GM12865 (cell line): ENCODE data around the gene PTH1R.

Source experiments
- DNase-seq: peaks from one replicate; pipeline ENCODE4 v3.0.0; 2010; ENCODE audit warnings: low read depth
- H3K4me3 ChIP-seq: 2 replicates; pipeline ENCODE4 v1.5.1; 2011; ENCODE audit warnings: mild to moderate bottlenecking, low read depth, low read length, control low read depth
- TF ChIP-seq, protein P1 (sequence below): IDR thresholded peaks from 2 replicates; pipeline ENCODE4 v1.5.1; 2011; ENCODE audit warnings: low read length, control low read depth, low read depth, inconsistent platforms; ENCODE audit not compliant: insufficient read depth; ENCODE audit errors: missing control alignments

The PTH1R gene

DNA sequence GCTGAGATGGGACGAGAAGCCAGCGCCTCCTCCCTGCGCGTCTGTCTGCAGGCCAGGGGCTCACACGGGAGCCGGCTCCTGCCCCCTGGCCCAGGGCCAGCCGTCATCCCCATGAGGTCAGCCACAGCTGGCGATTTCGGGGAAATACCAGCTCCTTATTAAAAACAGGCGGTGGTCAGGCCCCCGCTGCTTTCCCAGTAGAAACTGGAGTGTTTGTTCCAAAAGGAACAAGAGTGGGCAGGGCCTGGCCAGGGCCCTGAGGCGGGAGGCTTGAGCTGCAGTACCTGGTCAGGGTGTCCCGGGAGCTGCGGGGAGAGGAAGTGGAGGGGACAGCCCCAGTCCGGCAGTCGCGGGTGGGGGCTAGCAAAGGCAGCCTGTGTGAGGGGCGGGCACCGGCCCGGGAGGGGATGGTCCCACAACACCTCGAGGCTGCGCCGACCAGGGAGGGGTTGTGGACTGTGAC lies 32.1 kb upstream of the PTH1R start:
- H3K4me3 ChIP-seq = peak overlapping the region; percentile 60
- TF ChIP-seq, protein P1, sequence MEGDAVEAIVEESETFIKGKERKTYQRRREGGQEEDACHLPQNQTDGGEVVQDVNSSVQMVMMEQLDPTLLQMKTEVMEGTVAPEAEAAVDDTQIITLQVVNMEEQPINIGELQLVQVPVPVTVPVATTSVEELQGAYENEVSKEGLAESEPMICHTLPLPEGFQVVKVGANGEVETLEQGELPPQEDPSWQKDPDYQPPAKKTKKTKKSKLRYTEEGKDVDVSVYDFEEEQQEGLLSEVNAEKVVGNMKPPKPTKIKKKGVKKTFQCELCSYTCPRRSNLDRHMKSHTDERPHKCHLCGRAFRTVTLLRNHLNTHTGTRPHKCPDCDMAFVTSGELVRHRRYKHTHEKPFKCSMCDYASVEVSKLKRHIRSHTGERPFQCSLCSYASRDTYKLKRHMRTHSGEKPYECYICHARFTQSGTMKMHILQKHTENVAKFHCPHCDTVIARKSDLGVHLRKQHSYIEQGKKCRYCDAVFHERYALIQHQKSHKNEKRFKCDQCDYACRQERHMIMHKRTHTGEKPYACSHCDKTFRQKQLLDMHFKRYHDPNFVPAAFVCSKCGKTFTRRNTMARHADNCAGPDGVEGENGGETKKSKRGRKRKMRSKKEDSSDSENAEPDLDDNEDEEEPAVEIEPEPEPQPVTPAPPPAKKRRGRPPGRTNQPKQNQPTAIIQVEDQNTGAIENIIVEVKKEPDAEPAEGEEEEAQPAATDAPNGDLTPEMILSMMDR = no peak
- no peak for DNase-seq

DNA sequence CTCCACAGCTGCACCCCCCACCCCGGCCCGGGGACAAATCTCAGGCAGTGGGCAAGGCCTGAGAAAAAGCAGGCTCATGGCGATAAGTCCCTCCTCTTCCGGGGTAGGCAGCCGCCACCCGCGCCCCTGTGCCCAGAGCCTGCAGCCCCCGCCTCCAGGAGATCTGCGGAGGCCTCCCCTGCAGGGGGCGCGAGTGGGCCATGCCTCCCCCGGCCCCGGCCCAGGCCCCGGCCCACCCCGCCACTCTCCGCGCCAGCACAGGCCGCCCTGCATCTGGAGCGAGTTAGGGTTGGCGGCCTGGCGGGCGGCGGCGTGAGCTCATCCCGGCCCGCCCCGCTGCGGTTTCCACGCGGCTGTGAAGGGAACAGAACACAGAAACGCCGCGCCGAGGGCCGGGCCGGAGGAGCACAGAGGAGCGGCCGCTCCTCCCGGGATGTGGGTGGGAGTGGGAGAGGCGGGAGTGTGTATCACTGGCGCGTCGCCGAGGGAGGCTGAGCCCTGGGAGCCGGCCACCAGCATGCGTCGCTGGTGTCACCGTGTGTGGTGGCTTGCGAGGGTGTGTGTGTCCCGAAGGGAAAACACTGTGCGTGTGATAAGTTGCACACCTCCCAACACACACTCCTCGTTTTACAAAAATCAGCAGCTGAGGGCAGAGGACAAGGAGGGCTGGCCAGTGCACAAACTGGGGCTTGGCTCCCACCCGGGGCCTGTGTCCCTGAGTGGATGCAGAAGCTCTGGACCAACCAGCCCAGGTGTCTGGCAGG lies 31.5 kb upstream of the PTH1R start:
- TF ChIP-seq, protein P1 = peak; percentile 62
- peak; percentile 88 for DNase-seq
- H3K4me3 ChIP-seq = peak overlapping the region; percentile 60

DNA sequence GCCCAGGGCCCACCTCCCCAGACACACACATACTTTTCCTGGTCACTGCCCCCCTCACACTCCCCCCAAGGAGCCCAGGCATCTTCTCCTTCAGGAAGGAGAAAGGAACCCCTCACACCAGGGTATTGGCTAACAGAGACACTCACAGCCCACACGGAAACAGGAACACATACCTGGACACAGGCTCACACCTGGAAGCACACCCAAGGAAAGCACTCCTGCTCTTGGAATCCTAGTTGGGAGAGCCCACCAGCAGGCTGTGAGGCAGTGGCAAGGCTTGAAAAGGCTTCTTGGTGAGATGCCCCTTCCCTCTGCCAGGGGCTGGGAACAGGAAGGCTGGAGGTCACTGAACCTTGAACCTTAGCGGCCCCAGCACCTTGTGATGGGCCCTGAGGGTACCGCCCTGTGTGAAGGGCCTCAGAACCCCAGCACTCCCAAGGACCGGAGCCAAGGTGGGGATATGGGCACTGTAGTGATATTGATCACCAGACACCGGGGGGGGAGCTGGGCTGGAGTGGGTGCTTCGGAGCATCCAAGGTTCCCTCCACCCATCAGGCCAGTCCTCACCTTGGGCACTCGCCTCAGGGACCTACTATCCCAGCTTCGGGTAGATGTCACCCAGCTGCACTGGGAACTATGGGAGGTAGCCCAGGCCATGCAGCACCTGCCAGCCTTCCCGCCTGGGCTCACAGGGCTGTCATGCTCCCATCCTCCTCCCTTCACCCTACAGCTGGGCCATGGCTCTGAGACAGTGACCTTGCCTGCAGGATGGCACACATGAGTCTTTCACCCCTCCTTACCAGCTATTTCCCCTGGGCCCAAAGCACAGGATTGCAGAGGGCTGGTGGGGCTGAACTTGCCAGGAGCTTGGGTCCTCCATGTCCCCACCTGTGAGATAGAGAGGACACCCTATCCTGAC lies 30.6 kb upstream of the PTH1R start:
- H3K4me3 ChIP-seq = peak overlapping the region; percentile 60
- TF ChIP-seq, protein P1 = no peak
- no peak for DNase-seq

DNA sequence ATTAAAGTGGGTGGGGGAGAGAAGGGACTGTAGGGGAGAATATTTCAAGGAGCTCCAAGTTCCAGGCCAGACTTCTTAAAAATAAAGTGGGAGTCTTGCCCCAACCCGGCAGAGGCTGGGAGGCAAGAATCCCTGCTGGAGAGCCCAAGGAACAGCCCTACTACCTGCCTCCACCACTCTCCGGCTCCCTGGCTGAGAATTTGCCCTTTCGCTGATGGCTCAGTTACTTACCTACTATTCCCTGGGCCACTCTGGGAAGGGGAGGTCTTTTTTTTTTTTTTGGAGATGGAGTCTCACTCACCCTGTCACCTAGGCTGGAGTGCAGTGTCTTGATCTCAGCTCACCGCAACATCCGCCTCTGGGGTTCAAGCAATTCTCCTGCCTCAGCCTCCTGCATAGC lies 29.8 kb upstream of the PTH1R start:
- no peak for DNase-seq
- no peak overlapping the region for H3K4me3 ChIP-seq
- TF ChIP-seq, protein P1 = no peak

DNA sequence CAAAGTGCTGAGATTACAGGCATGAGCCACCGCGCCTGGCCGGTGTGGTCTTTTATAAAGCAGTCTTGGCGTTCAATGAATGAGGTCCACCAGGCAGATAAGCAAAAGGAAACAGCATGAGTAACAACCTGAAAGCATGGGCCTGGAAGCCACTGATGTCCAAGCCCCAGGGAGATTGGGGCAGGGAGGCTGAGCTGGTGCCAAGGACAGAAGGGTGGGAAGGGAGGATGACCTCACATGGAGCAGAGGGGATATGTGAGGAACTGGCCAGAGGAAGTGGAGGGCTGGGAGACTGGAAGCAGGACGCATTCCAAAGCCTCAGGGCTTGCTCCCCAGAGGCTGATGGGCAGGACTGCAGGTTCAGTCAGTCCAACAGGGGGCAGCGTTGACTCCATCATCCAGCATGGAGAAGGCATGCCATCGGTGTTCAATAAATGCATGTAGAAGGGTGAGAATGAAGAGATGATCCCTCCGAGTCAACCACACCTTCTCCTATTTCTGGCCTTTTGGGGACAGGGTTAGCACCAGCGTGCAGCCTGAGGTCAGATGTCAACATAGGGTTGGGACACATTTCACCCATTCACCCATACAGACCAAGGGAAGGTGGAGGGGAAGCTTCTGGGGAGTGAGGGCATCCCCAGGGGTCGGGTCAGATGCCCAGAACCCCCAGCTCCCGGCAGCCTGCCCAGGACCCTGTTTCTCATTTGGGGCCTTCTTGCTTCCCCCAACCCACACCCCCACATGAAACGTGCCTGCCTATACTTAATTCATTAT lies 29.1 kb upstream of the PTH1R start:
- H3K4me3 ChIP-seq = no peak overlapping the region
- TF ChIP-seq, protein P1 = peak; percentile 61
- DNase-seq = peak; percentile 36

DNA sequence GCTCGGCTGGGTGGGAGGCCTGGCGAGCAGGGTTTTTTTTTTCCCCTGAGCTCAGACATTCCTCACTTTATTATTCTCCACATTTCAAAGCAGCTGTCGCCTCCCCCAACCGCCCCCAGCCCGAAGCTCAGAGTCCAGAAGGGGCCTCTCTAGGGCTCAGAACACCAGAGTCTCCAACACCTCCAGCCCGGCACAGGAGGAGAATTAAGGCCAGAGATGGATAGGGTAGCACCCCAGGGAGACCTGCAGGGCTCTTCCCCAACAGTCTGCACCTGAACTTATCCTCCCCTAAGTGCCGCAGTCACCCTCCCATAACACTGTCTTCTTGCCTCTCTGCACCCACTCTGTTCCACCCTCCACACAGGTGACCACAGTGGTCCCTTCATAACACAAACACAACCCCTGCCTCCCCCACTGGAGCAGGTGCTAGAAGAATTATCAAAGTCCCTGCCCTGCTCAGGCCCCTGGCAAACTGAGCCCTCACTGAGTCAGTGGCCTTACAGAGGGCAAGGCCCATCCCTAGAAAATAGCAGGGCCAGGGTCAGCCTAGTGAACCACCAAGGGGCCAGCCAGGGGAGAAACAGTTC lies 28.4 kb upstream of the PTH1R start:
- no peak overlapping the region for H3K4me3 ChIP-seq
- TF ChIP-seq, protein P1 = no peak
- DNase-seq = no peak
